ENCODE measurements around the gene RRP8.

RRP8 gene

DNA sequence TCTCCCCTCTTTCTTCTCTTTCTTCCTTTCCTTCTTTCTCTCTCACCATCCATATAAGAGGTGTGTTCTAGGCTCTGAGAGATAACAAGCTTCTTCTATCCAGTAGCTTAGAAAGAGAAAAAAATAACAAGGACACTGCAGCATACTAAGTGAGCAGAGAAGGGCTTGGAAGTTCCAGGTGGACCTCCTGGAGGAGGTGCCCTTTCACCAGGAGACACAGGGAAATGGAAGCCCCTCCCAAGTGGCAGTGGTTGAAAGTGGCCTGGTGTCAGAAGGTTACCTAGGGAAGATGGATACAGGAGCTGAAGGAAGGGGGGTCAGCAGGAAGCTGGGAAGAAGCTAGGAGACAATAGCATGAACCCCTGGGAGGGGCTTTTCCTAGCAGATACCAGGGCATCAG is 46.7 kb upstream of the RRP8 start:
- H3K9ac ChIP-seq (ENCODE audit: low read length) = no peak overlapping the region
- no peaks in the 10 kb centered on the region for H3K9me2 ChIP-seq (replicated peaks; ENCODE audit: insufficient read depth, low read length)
- H4K20me1 ChIP-seq (ENCODE audit: insufficient read depth, low read length) = no peaks in the 10 kb centered on the region
- no peaks in the 10 kb centered on the region for H3K9me3 ChIP-seq (replicated peaks; ENCODE audit: insufficient read depth, low read length)
- no peaks in the 10 kb centered on the region for H3K4me1 ChIP-seq (ENCODE audit: low read length)
- no peaks in the 10 kb centered on the region for H3K36me3 ChIP-seq (replicated peaks; ENCODE audit: insufficient read depth, low read length)
- DNase-seq = no peak
- no peak overlapping the region for H2AFZ ChIP-seq (ENCODE audit: low read length)
- TF ChIP-seq, protein P1, sequence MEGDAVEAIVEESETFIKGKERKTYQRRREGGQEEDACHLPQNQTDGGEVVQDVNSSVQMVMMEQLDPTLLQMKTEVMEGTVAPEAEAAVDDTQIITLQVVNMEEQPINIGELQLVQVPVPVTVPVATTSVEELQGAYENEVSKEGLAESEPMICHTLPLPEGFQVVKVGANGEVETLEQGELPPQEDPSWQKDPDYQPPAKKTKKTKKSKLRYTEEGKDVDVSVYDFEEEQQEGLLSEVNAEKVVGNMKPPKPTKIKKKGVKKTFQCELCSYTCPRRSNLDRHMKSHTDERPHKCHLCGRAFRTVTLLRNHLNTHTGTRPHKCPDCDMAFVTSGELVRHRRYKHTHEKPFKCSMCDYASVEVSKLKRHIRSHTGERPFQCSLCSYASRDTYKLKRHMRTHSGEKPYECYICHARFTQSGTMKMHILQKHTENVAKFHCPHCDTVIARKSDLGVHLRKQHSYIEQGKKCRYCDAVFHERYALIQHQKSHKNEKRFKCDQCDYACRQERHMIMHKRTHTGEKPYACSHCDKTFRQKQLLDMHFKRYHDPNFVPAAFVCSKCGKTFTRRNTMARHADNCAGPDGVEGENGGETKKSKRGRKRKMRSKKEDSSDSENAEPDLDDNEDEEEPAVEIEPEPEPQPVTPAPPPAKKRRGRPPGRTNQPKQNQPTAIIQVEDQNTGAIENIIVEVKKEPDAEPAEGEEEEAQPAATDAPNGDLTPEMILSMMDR (IDR thresholded peaks at IDR 0.05; ENCODE audit: low read length) = no peak
- no peak for TF ChIP-seq EZH2 (optimal IDR thresholded peaks at IDR 0.05; ENCODE audit: low read depth, low read length)
- no peak for TF ChIP-seq EZH2phosphoT487 (IDR thresholded peaks at IDR 0.05; ENCODE audit: low read length)
- no peak overlapping the region for H3K27ac ChIP-seq (ENCODE audit: low read length)
- H3K4me3 ChIP-seq (ENCODE audit: low read length) = no peak overlapping the region
- H3F3A ChIP-seq (ENCODE audit: insufficient read depth, low read length) = no peaks in the 10 kb centered on the region
- H3K27me3 ChIP-seq (replicated peaks; ENCODE audit: insufficient read depth, low read length) = peaks cover 27% of the 10 kb centered on the region; the same call in 1 of the 2 replicates
- H3K79me2 ChIP-seq (ENCODE audit: low read length) = no peaks in the 10 kb centered on the region
- no peak overlapping the region for H3K4me2 ChIP-seq (ENCODE audit: low read depth, low read length)

DNA sequence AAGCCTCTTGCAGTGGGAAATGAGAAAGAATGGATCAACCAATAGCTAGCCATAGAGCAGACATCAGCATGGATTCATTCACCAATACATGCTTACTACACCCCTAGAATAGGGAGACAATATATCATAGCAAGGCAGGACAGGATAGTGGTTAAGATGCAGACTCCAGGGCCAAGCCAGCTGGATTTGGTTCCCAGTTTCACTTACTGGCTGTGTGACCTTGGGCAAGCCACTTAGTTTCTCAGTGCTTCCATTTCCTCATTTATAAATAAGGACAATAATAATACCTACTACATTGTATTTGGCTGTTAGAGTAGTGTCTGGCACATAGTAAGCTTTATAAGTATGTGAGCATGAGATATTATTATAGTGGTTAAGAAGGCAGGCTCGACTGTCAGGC is 45.1 kb upstream of the RRP8 start:
- Histone ChIP-seq H3K9me3 (replicated peaks; ENCODE audit: insufficient read depth, low read length) (no peaks in the 10 kb centered on the region), H2AFZ (ENCODE audit: low read length) (no peak overlapping the region), H3K79me2 (ENCODE audit: low read length) (no peaks in the 10 kb centered on the region), H3K4me2 (ENCODE audit: low read depth, low read length) (no peak overlapping the region), H3K27me3 (replicated peaks; ENCODE audit: insufficient read depth, low read length) (peaks cover 25% of the 10 kb centered on the region; the same call in 1 of the 2 replicates), H3K27ac (ENCODE audit: low read length) (no peak overlapping the region), H4K20me1 (ENCODE audit: insufficient read depth, low read length) (no peaks in the 10 kb centered on the region), H3K4me1 (ENCODE audit: low read length) (no peaks in the 10 kb centered on the region), H3K36me3 (replicated peaks; ENCODE audit: insufficient read depth, low read length) (no peaks in the 10 kb centered on the region), H3K4me3 (ENCODE audit: low read length) (no peak overlapping the region), H3K9ac (ENCODE audit: low read length) (no peak overlapping the region), H3F3A (ENCODE audit: insufficient read depth, low read length) (no peaks in the 10 kb centered on the region), H3K9me2 (replicated peaks; ENCODE audit: insufficient read depth, low read length) (no peaks in the 10 kb centered on the region)
- DNase-seq = no peak
- TF ChIP-seq, protein P1 (IDR thresholded peaks at IDR 0.05; ENCODE audit: low read length) = no peak
- no peak for TF ChIP-seq EZH2 (optimal IDR thresholded peaks at IDR 0.05; ENCODE audit: low read depth, low read length)

DNA sequence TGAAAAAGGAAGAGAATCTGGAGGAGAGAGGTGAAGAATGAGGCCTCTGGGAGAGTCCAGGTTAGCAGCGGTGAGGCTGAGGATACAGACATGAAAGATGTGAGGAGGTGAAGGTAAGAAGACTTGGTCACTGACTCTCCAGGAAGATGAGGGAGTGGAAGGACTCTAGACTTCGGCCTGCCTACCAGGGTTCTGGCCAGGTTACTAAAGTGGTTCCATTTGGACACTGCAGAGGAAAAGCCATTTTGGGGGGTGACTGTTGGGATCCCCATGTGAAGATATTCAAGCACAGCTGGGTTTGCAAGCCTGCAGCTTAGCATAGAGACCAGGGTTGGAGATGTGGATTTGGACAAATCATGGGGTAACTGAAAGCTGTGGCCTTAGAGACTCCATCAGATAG is 44.4 kb upstream of the RRP8 start:
- Histone ChIP-seq H2AFZ (ENCODE audit: low read length) (no peak overlapping the region), H3K36me3 (replicated peaks; ENCODE audit: insufficient read depth, low read length) (no peaks in the 10 kb centered on the region), H4K20me1 (ENCODE audit: insufficient read depth, low read length) (no peaks in the 10 kb centered on the region), H3K4me2 (ENCODE audit: low read depth, low read length) (no peak overlapping the region), H3K9me3 (replicated peaks; ENCODE audit: insufficient read depth, low read length) (no peaks in the 10 kb centered on the region), H3K4me3 (ENCODE audit: low read length) (no peak overlapping the region), H3F3A (ENCODE audit: insufficient read depth, low read length) (no peaks in the 10 kb centered on the region), H3K4me1 (ENCODE audit: low read length) (no peaks in the 10 kb centered on the region), H3K27me3 (replicated peaks; ENCODE audit: insufficient read depth, low read length) (peaks cover 18% of the 10 kb centered on the region; the same call in 1 of the 2 replicates), H3K79me2 (ENCODE audit: low read length) (no peaks in the 10 kb centered on the region), H3K27ac (ENCODE audit: low read length) (no peak overlapping the region), H3K9me2 (replicated peaks; ENCODE audit: insufficient read depth, low read length) (no peaks in the 10 kb centered on the region), H3K9ac (ENCODE audit: low read length) (no peak overlapping the region)
- TF ChIP-seq, protein P1 (IDR thresholded peaks at IDR 0.05; ENCODE audit: low read length) = no peak
- TF ChIP-seq EZH2phosphoT487 (IDR thresholded peaks at IDR 0.05; ENCODE audit: low read length) = no peak
- TF ChIP-seq EZH2 (optimal IDR thresholded peaks at IDR 0.05; ENCODE audit: low read depth, low read length) = no peak
- DNase-seq = no peak

Measured in MM.1S (cell line).